Measurements from ENCODE around the gene PANK2.
"Not testable (repeated sequence)": the region's sequence is repeated elsewhere in the genome, so short reads cannot be mapped to it uniquely, and the experiment has no call there.

Gene PANK2

DNA sequence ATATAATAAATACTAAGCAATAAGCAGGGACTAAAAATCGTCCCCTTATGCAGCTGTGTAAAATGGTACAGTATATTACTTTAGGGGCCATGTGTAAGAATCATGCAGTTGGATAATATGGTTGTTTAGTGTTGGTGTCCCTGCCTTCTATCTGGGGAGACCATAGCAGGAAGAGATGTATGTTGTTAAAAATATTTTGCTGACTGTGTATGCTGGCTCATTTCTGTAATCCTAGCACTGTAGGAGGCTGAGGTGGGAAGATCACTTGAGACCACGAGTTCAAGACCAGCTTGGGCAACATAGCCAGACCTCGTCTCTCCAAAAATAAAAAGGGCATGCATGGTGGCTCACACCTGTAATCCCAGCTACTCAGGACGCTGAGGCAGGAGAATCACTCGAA is 5.6 kb downstream of the PANK2 start:
- Histone ChIP-seq H3K36me3 (ENCODE audit: low read depth) (peaks cover 69% of the 10 kb centered on the region), H3K4me3 (ENCODE audit: severe bottlenecking) (no peak overlapping the region), H3K27ac (ENCODE audit: poor library complexity, severe bottlenecking) (no peak overlapping the region), H3K4me1 (ENCODE audit: insufficient read depth, poor library complexity, severe bottlenecking) (peaks cover 64% of the 10 kb centered on the region), H3K9me3 (ENCODE audit: severe bottlenecking) (peaks cover 2% of the 10 kb centered on the region), H3K27me3 (ENCODE audit: insufficient read depth, poor library complexity, severe bottlenecking) (no peaks in the 10 kb centered on the region)
- DNase-seq (ENCODE audit: low spot score) (no peak), ATAC-seq (ENCODE audit: low read depth) (no peak)
- TF ChIP-seq, protein P1, sequence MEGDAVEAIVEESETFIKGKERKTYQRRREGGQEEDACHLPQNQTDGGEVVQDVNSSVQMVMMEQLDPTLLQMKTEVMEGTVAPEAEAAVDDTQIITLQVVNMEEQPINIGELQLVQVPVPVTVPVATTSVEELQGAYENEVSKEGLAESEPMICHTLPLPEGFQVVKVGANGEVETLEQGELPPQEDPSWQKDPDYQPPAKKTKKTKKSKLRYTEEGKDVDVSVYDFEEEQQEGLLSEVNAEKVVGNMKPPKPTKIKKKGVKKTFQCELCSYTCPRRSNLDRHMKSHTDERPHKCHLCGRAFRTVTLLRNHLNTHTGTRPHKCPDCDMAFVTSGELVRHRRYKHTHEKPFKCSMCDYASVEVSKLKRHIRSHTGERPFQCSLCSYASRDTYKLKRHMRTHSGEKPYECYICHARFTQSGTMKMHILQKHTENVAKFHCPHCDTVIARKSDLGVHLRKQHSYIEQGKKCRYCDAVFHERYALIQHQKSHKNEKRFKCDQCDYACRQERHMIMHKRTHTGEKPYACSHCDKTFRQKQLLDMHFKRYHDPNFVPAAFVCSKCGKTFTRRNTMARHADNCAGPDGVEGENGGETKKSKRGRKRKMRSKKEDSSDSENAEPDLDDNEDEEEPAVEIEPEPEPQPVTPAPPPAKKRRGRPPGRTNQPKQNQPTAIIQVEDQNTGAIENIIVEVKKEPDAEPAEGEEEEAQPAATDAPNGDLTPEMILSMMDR (IDR thresholded peaks at IDR 0.05; ENCODE audit: poor library complexity, severe bottlenecking), result no peak

DNA sequence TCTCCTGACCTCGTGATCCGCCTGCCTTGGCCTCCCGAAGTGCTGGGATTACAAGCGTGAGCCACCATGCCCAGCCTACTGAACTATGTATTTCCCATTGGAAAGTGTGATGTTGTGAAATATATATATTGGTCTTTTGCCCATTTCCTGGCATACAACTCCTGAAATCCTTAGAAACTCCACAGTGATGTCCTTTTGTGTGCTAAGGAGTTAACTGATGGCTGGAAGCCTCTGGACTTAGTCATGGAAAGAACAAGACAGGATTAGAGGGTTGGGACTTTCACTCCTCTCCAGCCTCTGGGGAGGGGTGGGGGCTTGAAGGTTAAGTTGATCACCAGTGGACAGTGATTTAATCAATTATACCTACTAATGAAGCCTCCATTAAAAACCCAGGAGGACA is 7.1 kb downstream of the PANK2 start:
- ATAC-seq (ENCODE audit: low read depth), result 0 out of 3 replicates have a peak, but pooled peaks have one; percentile 17
- Histone ChIP-seq H3K27me3 (ENCODE audit: insufficient read depth, poor library complexity, severe bottlenecking) (no peaks in the 10 kb centered on the region), H3K36me3 (ENCODE audit: low read depth) (peaks cover 66% of the 10 kb centered on the region), H3K4me1 (ENCODE audit: insufficient read depth, poor library complexity, severe bottlenecking) (peaks cover 73% of the 10 kb centered on the region), H3K27ac (ENCODE audit: poor library complexity, severe bottlenecking) (peak overlapping the region; percentile 3), H3K4me3 (ENCODE audit: severe bottlenecking) (no peak overlapping the region), H3K9me3 (ENCODE audit: severe bottlenecking) (peaks cover 2% of the 10 kb centered on the region)
- DNase-seq (ENCODE audit: low spot score), result no peak
- TF ChIP-seq, protein P1 (IDR thresholded peaks at IDR 0.05; ENCODE audit: poor library complexity, severe bottlenecking), result no peak

DNA sequence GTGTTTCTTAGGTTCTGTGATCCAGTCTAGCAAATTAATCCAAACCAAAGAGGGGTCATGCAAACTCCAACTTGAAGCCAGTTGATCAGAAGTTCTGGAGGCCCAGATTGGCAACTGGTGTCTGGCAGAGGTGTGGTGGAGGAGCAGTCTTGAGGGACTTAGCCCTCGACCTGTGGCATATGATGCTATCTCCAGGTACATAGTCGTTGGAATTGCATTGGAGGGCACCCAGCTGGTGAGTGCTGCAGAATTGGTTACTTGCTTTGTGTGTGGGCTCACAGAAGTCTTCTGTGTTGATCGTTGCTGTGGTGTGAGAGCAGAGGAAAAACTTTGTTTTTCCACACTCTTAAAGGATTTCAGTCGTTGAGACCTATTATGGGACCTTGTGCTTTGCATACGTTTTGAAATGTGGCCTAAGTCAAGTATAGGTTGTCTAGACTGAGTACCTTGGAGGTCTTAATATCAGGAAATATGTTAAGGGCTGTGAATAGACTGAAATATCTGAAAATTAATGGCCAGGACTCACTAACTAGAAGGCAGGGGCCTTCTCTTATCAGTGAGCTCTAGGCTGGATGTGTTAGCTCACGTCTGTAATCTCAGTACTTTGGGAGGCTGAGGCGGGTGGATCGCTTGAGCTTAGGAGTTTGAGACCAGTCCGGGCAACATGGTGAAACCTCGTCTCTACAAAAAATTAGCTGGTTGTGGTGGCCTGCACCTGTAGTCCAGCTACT is 7.8 kb downstream of the PANK2 start:
- ATAC-seq (ENCODE audit: low read depth), result no peak
- no peak for DNase-seq (ENCODE audit: low spot score)
- Histone ChIP-seq H3K9me3 (ENCODE audit: severe bottlenecking) (peaks cover 2% of the 10 kb centered on the region), H3K27ac (ENCODE audit: poor library complexity, severe bottlenecking) (peak overlapping the region; percentile 3), H3K4me1 (ENCODE audit: insufficient read depth, poor library complexity, severe bottlenecking) (peaks cover 71% of the 10 kb centered on the region), H3K27me3 (ENCODE audit: insufficient read depth, poor library complexity, severe bottlenecking) (no peaks in the 10 kb centered on the region), H3K4me3 (ENCODE audit: severe bottlenecking) (no peak overlapping the region), H3K36me3 (ENCODE audit: low read depth) (peaks cover 64% of the 10 kb centered on the region)
- TF ChIP-seq, protein P1 (IDR thresholded peaks at IDR 0.05; ENCODE audit: poor library complexity, severe bottlenecking), result no peak

DNA sequence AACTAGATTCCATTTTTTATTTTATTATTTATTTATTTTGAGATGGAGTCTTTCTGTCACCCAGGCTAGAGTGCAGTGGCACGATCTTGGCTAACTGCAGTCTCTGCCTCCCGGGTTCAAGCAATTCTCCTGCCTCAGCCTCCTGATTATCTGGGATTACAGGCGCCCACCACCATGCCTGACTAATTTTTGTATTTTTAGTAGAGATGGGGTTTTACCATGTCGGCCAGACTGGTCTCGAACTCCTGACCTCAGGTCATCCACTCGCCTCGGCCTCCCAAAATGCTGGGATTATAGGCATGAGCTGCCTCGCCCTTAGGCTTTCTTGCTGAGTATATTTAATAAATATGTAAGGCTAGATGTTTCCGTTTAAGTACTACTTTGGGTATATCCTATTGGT is 9.0 kb downstream of the PANK2 start:
- Histone ChIP-seq H3K36me3 (ENCODE audit: low read depth) (peaks cover 58% of the 10 kb centered on the region), H3K4me1 (ENCODE audit: insufficient read depth, poor library complexity, severe bottlenecking) (peaks cover 67% of the 10 kb centered on the region), H3K27ac (ENCODE audit: poor library complexity, severe bottlenecking) (peak overlapping the region; percentile 47)
- ATAC-seq (ENCODE audit: low read depth); H3K27me3 ChIP-seq (ENCODE audit: insufficient read depth, poor library complexity, severe bottlenecking); DNase-seq (ENCODE audit: low spot score); H3K9me3 ChIP-seq (ENCODE audit: severe bottlenecking); H3K4me3 ChIP-seq (ENCODE audit: severe bottlenecking): not testable (repeated sequence)

DNA sequence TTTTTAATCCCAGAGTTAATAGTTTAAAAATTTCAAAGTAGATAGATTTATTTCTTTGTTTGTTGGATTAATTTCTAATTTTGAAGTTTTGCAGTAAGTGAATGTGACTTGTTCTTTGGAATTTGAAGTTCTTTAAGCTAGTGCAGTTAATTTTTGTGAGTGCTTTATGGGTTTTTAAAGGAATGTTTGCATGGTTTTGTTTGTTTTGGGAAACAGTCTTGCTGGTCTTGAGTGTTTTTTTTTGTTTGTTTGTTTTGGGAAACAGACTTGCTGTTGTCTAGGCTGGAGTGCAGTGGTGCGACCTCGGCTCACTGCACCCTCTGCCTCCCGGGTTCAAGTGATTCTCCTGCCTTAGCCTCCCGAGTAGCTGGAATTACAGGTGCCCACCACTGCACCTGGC is 9.5 kb downstream of the PANK2 start:
- DNase-seq (ENCODE audit: low spot score) (no peak), ATAC-seq (ENCODE audit: low read depth) (no peak)
- Histone ChIP-seq H3K9me3 (ENCODE audit: severe bottlenecking) (peaks cover 2% of the 10 kb centered on the region), H3K36me3 (ENCODE audit: low read depth) (peaks cover 58% of the 10 kb centered on the region), H3K27me3 (ENCODE audit: insufficient read depth, poor library complexity, severe bottlenecking) (no peaks in the 10 kb centered on the region), H3K4me3 (ENCODE audit: severe bottlenecking) (no peak overlapping the region), H3K27ac (ENCODE audit: poor library complexity, severe bottlenecking) (peak overlapping the region; percentile 47), H3K4me1 (ENCODE audit: insufficient read depth, poor library complexity, severe bottlenecking) (peaks cover 63% of the 10 kb centered on the region)
- TF ChIP-seq, protein P1 (IDR thresholded peaks at IDR 0.05; ENCODE audit: poor library complexity, severe bottlenecking), result no peak
